Measurements from ENCODE around the gene ACOX3.

Gene ACOX3

GRCh38 chr4:8440492-8441311 is at the start of gene ACOX3, which contains the start of gene TRMT44 (continued):
- TF ChIP-seq HIC1 (tag by site-specific recombination; IDR thresholded peaks at IDR 0.05) (peak; percentile 34; the same call in 1 of the 2 replicates), SCRT1 (tag by site-specific recombination; IDR thresholded peaks at IDR 0.05; ENCODE audit: borderline replicate concordance) (peak; percentile 68; the same call in 1 of the 2 replicates), ZNF639 (tag by site-specific recombination; IDR thresholded peaks at IDR 0.05) (peak; percentile 77; the same call in 1 of the 2 replicates), KLF17 (tag by site-specific recombination; IDR thresholded peaks at IDR 0.05) (peak; percentile 72), IKZF3 (tag by site-specific recombination; IDR thresholded peaks at IDR 0.05) (peak; percentile 83), ZNF211 (tag by site-specific recombination; IDR thresholded peaks at IDR 0.05; ENCODE audit: low read depth) (no peak), ZNF626 (tag by site-specific recombination; IDR thresholded peaks at IDR 0.05) (no peak), ZNF501 (tag by site-specific recombination; IDR thresholded peaks at IDR 0.05) (0 out of 2 replicates have a peak, but pooled peaks have one; percentile 37), ZNF561 (tag by site-specific recombination; IDR thresholded peaks at IDR 0.05; ENCODE audit: borderline replicate concordance) (0 out of 2 replicates have a peak, but pooled peaks have one; percentile 5), GLIS2 (tag by site-specific recombination; IDR thresholded peaks at IDR 0.05) (peak; percentile 53; the same call in 1 of the 2 replicates), ZNF350 (tag by site-specific recombination; IDR thresholded peaks at IDR 0.05) (no peak), ZBTB20 (tag by site-specific recombination; IDR thresholded peaks at IDR 0.05) (peak; percentile 80), ZNF76 (tag by site-specific recombination; IDR thresholded peaks at IDR 0.05; ENCODE audit: borderline replicate concordance, low read depth) (peak; percentile 86), ZBTB6 (tag by site-specific recombination; IDR thresholded peaks at IDR 0.05) (no peak), ZFP41 (tag by site-specific recombination; IDR thresholded peaks at IDR 0.05; ENCODE audit: borderline replicate concordance) (no peak), KLF16 (tag by site-specific recombination; IDR thresholded peaks at IDR 0.05) (peak; percentile 57), ZNF518A (tag by site-specific recombination; conservative IDR thresholded peaks at IDR 0.05; ENCODE audit: low read depth) (peak; percentile 50), ZNF18 (tag by site-specific recombination; IDR thresholded peaks at IDR 0.05) (no peak), ZNF670 (tag by site-specific recombination; IDR thresholded peaks at IDR 0.05; ENCODE audit: low read depth) (no peak), AEBP2 (tag by site-specific recombination; IDR thresholded peaks at IDR 0.05; ENCODE audit: borderline replicate concordance) (no peak), GLI2 (tag by site-specific recombination; IDR thresholded peaks at IDR 0.05; ENCODE audit: borderline replicate concordance, low read depth) (no peak), ZBTB21 (tag by site-specific recombination; IDR thresholded peaks at IDR 0.05) (peak; percentile 94), KLF9 (tag by site-specific recombination; IDR thresholded peaks at IDR 0.05; ENCODE audit: low read depth) (peak; percentile 55; the same call in 1 of the 2 replicates)
